Measurements from ENCODE around the gene ZNF177.

The ZNF177 gene

DNA sequence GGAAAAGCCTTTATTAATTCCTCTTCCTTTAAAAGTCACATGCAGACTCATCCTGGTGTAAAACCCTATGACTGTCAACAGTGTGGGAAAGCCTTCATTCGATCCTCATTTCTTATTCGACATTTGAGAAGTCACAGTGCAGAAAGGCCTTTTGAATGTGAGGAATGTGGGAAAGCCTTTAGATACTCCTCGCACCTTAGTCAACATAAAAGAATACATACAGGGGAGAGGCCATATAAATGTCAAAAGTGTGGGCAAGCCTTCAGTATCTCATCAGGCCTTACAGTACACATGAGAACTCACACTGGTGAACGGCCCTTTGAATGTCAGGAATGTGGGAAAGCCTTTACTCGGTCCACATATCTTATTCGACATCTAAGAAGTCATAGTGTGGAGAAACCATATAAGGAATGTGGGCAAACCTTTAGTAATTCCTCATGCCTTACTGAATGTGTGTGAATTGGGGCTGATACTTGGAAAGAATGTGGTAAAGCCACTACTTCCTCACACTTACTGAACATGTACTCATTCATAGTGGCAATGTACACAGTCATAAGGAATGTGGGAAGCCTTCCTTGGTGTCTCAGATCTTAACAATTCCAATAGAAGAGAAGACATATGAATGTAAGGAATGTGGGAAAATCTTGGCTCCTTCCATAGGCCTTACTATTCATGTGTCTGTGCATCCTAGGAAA, 20.1 kb upstream of the ZNF177 start:
- Histone ChIP-seq H3K27me3 (ENCODE audit: low read depth, low read length) (no peaks in the 10 kb centered on the region), H3K4me3 (ENCODE audit: low read length) (no peak overlapping the region), H4K20me1 (ENCODE audit: insufficient read depth, low read length) (no peaks in the 10 kb centered on the region), H3K4me2 (ENCODE audit: low read length) (no peak overlapping the region), H2AFZ (ENCODE audit: low read depth, low read length) (no peak overlapping the region), H3K27ac (ENCODE audit: low read length) (no peak overlapping the region), H3K4me1 (ENCODE audit: low read length) (no peaks in the 10 kb centered on the region), H3K36me3 (replicated peaks; ENCODE audit: low read depth, low read length) (peaks cover 75% of the 10 kb centered on the region), H3K79me2 (ENCODE audit: low read length) (no peaks in the 10 kb centered on the region), H3K9me3 (ENCODE audit: insufficient read depth, low read length) (peaks cover 66% of the 10 kb centered on the region), H3K9ac (ENCODE audit: low read length) (no peak overlapping the region)
- TF ChIP-seq, protein P1, sequence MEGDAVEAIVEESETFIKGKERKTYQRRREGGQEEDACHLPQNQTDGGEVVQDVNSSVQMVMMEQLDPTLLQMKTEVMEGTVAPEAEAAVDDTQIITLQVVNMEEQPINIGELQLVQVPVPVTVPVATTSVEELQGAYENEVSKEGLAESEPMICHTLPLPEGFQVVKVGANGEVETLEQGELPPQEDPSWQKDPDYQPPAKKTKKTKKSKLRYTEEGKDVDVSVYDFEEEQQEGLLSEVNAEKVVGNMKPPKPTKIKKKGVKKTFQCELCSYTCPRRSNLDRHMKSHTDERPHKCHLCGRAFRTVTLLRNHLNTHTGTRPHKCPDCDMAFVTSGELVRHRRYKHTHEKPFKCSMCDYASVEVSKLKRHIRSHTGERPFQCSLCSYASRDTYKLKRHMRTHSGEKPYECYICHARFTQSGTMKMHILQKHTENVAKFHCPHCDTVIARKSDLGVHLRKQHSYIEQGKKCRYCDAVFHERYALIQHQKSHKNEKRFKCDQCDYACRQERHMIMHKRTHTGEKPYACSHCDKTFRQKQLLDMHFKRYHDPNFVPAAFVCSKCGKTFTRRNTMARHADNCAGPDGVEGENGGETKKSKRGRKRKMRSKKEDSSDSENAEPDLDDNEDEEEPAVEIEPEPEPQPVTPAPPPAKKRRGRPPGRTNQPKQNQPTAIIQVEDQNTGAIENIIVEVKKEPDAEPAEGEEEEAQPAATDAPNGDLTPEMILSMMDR (IDR thresholded peaks at IDR 0.05; ENCODE audit: low read depth, low read length), result no peak
- TF ChIP-seq EZH2phosphoT487 (IDR thresholded peaks at IDR 0.05; ENCODE audit: low read depth), result no peak

DNA sequence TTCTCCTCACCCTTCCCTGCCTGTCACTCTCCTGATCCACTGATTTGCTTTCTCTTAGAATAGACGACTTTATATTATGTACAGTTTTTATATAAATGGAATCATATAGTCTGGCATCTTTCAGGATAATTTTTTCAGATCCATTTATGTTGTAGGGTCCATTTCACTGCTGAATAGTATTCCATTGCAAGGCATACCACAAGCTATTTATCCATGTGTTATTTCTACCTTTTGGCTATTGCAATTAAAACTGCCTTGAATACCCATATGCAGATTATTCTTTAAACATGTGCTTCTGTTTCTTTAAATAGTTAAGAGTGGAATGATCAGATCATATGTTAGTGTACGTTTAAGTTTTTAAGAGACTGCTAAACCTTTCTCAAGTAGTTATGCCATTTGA, 17.8 kb upstream of the ZNF177 start:
- Histone ChIP-seq H3K4me3 (ENCODE audit: low read length) (no peak overlapping the region), H3K27ac (ENCODE audit: low read length) (no peak overlapping the region), H2AFZ (ENCODE audit: low read depth, low read length) (no peak overlapping the region), H4K20me1 (ENCODE audit: insufficient read depth, low read length) (no peaks in the 10 kb centered on the region), H3K9ac (ENCODE audit: low read length) (no peak overlapping the region), H3K79me2 (ENCODE audit: low read length) (no peaks in the 10 kb centered on the region), H3K4me2 (ENCODE audit: low read length) (no peak overlapping the region), H3K9me3 (ENCODE audit: insufficient read depth, low read length) (peaks cover 61% of the 10 kb centered on the region), H3K36me3 (replicated peaks; ENCODE audit: low read depth, low read length) (peaks cover 66% of the 10 kb centered on the region), H3K4me1 (ENCODE audit: low read length) (no peaks in the 10 kb centered on the region), H3K27me3 (ENCODE audit: low read depth, low read length) (no peaks in the 10 kb centered on the region)
- no peak for TF ChIP-seq EZH2phosphoT487 (IDR thresholded peaks at IDR 0.05; ENCODE audit: low read depth)
- TF ChIP-seq, protein P1 (IDR thresholded peaks at IDR 0.05; ENCODE audit: low read depth, low read length), result no peak

DNA sequence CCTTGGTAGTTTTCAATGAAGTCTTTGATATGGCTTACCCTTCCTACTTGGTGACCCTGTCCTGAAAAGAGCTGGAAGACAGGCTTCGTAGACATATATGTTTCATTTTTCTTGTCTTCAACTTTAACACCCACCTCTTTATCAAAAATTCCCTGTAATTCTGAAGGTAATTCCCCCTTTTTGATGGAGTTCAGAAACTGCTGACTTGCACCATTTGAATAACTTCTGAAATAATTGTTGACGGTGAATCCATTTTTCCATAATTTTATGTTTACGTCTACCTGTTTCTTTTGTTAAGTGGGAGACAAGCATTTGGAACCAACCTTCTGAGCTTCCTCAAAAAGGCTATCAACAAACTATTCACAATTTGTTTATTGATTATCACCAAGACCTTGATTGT, 14.6 kb upstream of the ZNF177 start:
- Histone ChIP-seq H3K4me2 (ENCODE audit: low read length) (no peak overlapping the region), H3K36me3 (replicated peaks; ENCODE audit: low read depth, low read length) (peaks cover 50% of the 10 kb centered on the region), H3K27me3 (ENCODE audit: low read depth, low read length) (no peaks in the 10 kb centered on the region), H3K79me2 (ENCODE audit: low read length) (no peaks in the 10 kb centered on the region), H2AFZ (ENCODE audit: low read depth, low read length) (no peak overlapping the region), H4K20me1 (ENCODE audit: insufficient read depth, low read length) (no peaks in the 10 kb centered on the region), H3K4me3 (ENCODE audit: low read length) (no peak overlapping the region), H3K4me1 (ENCODE audit: low read length) (no peaks in the 10 kb centered on the region), H3K27ac (ENCODE audit: low read length) (no peak overlapping the region), H3K9ac (ENCODE audit: low read length) (no peak overlapping the region), H3K9me3 (ENCODE audit: insufficient read depth, low read length) (peaks cover 49% of the 10 kb centered on the region)
- TF ChIP-seq, protein P1 (IDR thresholded peaks at IDR 0.05; ENCODE audit: low read depth, low read length), result no peak
- TF ChIP-seq EZH2phosphoT487 (IDR thresholded peaks at IDR 0.05; ENCODE audit: low read depth), result no peak

DNA sequence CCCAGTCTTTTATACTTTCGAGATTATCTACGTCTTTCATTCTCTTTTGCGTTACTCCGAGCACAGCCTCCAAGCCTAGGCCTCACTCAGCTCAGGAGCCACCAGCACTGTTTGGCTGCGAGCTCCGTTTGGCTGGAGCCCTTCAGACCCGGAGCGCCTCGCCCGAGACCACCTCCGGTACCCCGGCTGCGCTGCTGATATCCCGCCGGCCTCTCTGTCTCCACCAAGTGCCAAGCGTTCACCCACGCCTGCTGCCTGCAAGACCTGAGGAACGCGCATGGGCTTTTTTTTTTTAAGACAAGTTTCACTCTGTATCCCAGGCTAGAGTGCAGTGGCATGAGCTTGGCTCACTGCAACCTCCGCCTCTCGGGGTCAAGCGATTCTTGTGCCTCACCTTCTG, 14.1 kb upstream of the ZNF177 start:
- no peak overlapping the region for H3K27ac ChIP-seq (ENCODE audit: low read length)
- H3K9me3 ChIP-seq (ENCODE audit: insufficient read depth, low read length), result peaks cover 45% of the 10 kb centered on the region; the same call in 1 of the 2 replicates
- no peaks in the 10 kb centered on the region for H3K27me3 ChIP-seq (ENCODE audit: low read depth, low read length)
- no peak overlapping the region for H2AFZ ChIP-seq (ENCODE audit: low read depth, low read length)
- TF ChIP-seq EZH2phosphoT487 (IDR thresholded peaks at IDR 0.05; ENCODE audit: low read depth), result no peak
- TF ChIP-seq, protein P1 (IDR thresholded peaks at IDR 0.05; ENCODE audit: low read depth, low read length), result no peak
- peaks cover 45% of the 10 kb centered on the region for H3K36me3 ChIP-seq (replicated peaks; ENCODE audit: low read depth, low read length)
- no peaks in the 10 kb centered on the region for H4K20me1 ChIP-seq (ENCODE audit: insufficient read depth, low read length)
- H3K4me1 ChIP-seq (ENCODE audit: low read length), result no peaks in the 10 kb centered on the region
- H3K79me2 ChIP-seq (ENCODE audit: low read length), result no peaks in the 10 kb centered on the region
- H3K4me2 ChIP-seq (ENCODE audit: low read length), result no peak overlapping the region
- H3K9ac ChIP-seq (ENCODE audit: low read length), result no peak overlapping the region
- H3K4me3 ChIP-seq (ENCODE audit: low read length), result no peak overlapping the region
